ENCODE measurements around the gene IL36B. TPM values are rescaled to one million over a fixed set of nuclear protein-coding genes. Genes with fewer than 3 reads are reported as not detected.

Gene IL36B
- total RNA-seq, 2 donors from 2014 or later: not detected

DNA sequence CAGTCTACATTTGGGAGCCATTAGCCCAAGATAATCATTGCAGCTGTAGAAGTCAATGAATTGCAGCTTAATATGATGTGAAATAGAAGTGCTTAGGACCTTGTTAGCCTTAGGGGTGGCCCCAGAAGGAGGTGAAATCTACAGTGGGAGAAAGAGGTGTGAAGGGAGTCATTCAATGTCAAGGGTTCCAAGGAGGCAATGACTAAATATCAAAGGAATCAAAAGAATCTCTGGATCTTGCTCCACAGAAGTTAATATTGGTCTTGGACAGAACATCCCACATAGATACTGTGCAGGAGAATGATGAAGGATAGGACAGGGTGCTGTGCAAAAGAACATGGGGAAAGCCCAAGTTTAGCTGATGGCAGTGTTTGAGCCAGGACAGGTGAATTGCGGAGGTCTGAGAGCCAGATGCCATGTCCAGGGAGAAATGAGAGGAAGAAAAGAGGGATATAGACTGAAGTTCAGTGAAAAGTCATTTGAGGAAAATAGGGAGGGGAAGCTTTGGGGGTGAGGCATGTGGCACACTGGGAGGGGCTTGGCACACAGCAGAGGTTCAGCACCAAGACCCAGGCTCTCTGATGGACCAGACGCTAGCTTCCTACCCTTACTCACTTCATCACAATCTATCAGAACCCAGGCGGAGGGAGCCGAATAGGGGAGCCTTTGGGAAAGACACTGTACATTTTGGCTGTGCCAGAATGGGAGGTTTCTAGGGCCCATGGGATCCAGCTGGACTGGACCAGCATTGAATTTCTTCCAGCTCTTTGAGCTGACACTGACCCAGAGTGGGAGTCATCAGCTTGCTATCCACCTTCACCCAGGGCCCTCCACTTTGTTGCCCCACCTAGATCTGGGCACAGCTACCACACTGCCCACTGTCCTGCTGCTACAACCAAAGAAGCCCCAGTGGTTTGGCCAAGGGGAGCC lies 17.3 kb upstream of the IL36B start:
- Mint-ChIP-seq H3K27ac (no peak overlapping the region), H3K4me3 (no peak overlapping the region), H3K4me1 (ENCODE audit: low read depth) (peaks cover 6% of the 10 kb centered on the region), H3K36me3 (ENCODE audit: insufficient read depth in 2 of 2) (no peaks in the 10 kb centered on the region), H3K9me3 (peaks cover 0 to 6% of the 10 kb centered on the region in 2 donors), H3K27me3 (ENCODE audit: low read depth) (peaks cover 13% of the 10 kb centered on the region)
- no peak for DNase-seq
- no peak for ATAC-seq (replicated peaks in 1 of 2)

DNA sequence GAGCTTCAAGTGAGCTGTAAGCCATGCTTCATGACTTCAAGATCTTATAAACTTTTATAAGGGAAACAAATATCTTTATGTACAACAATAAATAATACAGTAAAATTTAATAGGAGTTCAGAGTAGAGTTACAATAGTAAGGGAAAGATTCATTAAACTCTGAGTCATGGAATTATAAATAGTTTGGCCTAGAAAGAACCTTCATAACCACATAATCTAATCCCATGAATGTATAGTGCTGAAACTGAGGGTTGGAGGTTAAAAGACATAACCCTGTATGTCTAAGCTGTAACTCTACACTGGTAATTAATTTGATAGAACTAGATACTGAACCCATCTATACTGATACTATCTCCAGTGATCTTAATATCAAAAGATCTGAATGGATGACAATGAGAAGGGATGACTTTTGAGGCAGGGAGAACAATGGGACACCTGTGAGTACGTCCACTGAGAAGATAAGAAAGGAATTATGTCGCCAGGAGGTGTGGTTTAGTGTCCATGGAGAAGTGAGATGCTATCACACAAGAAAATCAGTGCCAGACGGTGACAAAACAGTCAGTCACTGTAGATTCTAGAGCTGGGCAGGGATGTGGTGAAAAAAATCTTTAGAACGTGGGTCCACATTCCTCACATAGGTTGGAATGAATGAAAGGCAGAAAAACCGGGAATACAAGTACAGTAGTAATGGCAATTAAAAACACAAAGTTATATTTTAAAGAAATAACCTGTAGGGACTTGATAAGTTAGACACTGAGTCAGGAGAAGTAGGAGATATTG lies 16.2 kb upstream of the IL36B start:
- H3K27ac Mint-ChIP-seq: no peak overlapping the region
- no peak for ATAC-seq (replicated peaks in 1 of 2)
- peaks cover 13% of the 10 kb centered on the region for H3K27me3 Mint-ChIP-seq (ENCODE audit: low read depth)
- no peaks in the 10 kb centered on the region for H3K4me1 Mint-ChIP-seq (ENCODE audit: low read depth)
- H3K36me3 Mint-ChIP-seq (ENCODE audit: insufficient read depth in 2 of 2): no peaks in the 10 kb centered on the region
- peaks cover 0 to 6% of the 10 kb centered on the region in 2 donors for H3K9me3 Mint-ChIP-seq
- DNase-seq: no peak
- H3K4me3 Mint-ChIP-seq: no peak overlapping the region

DNA sequence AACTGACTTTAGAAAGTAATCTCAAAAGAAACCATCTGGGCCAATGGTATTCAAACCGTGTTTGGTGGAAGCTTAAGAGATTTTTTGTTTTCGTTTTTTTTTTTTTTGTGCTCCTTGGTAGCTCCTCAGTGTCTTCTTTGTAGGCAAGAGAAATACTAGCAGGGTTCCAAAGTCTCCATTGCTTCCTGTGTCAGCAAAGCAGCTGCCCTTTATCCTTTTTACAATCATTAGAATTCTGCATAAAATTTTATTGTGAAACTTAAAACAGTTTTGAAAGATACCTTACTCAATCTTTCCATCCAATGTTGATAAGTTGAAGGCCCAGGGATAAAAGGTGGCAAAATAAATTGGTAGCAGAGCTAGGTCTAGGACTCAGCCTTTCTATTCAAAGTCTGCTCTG lies 15.6 kb upstream of the IL36B start:
- Mint-ChIP-seq H3K4me3 (no peak overlapping the region), H3K9me3 (peaks cover 0 to 6% of the 10 kb centered on the region in 2 donors), H3K27me3 (ENCODE audit: low read depth) (peaks cover 13% of the 10 kb centered on the region), H3K27ac (no peak overlapping the region), H3K36me3 (ENCODE audit: insufficient read depth in 2 of 2) (no peaks in the 10 kb centered on the region), H3K4me1 (ENCODE audit: low read depth) (no peaks in the 10 kb centered on the region)
- ATAC-seq (replicated peaks in 1 of 2): no peak
- DNase-seq: no peak

DNA sequence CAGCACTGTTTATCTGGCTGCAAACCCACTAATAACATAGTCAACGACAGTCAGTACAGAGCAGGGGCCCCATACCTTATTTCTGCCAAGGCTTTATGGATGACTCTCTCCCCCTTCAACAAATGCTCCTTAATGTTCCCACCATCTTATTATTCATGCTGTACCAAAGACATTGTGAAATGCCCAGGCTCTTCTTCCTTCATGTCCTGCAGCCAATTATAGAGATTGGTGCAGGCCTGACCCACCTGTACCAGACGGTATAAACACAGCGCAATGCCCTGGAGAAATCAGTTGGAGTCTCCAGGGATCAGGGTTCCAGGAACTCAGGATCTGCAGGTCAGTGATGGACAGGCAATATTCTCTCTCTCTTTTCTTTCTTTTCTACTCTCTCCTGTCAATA lies 15.0 kb upstream of the IL36B start, which contains the start of gene IL1F10:
IL1F10 (plus strand) TSS at position 290 of the 400 bp plus-strand sequence. CDS start 4,769 bp downstream, outside the sequence.
- ATAC-seq (replicated peaks in 1 of 2) (no peak), DNase-seq (no peak)
- no peak within 1 kb of the TSS for H3K4me3 Mint-ChIP-seq
- H3K9me3 Mint-ChIP-seq: peaks cover 0 to 6% of the 10 kb centered on the region in 2 donors
- no peaks in the 10 kb centered on the region for H3K4me1 Mint-ChIP-seq (ENCODE audit: low read depth)
- no peak within 1 kb of the TSS for H3K27ac Mint-ChIP-seq
- peaks cover 13% of the 10 kb centered on the region for H3K27me3 Mint-ChIP-seq (ENCODE audit: low read depth)
- no peaks in the 10 kb centered on the region for H3K36me3 Mint-ChIP-seq (ENCODE audit: insufficient read depth in 2 of 2)

DNA sequence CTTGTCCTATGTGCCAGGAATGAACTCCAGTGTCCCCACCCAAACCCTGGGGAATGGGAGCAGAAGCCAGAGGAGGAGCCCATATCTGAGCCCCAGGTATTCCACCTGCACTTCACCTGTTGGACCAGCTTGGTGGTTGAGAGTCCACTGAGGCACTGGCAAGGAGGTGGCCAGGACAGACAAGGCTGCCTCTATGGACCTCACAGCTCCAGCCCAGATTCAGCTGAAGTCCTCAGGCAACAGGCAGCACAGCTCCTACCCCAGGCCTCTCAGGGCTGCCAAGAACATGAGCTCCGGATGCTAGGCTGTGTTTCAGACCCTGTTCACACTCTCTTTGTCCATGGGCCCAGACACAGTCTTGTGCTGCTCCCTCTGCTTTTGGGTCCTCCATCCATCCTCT lies 12.2 kb upstream of the IL36B start:
- ATAC-seq (replicated peaks in 1 of 2) (no peak), DNase-seq (no peak)
- Mint-ChIP-seq H3K27me3 (ENCODE audit: low read depth) (peaks cover 11% of the 10 kb centered on the region), H3K4me3 (no peak overlapping the region), H3K4me1 (ENCODE audit: low read depth) (no peaks in the 10 kb centered on the region), H3K27ac (no peak overlapping the region), H3K9me3 (peaks cover 0 to 6% of the 10 kb centered on the region in 2 donors), H3K36me3 (ENCODE audit: insufficient read depth in 2 of 2) (no peaks in the 10 kb centered on the region)

DNA sequence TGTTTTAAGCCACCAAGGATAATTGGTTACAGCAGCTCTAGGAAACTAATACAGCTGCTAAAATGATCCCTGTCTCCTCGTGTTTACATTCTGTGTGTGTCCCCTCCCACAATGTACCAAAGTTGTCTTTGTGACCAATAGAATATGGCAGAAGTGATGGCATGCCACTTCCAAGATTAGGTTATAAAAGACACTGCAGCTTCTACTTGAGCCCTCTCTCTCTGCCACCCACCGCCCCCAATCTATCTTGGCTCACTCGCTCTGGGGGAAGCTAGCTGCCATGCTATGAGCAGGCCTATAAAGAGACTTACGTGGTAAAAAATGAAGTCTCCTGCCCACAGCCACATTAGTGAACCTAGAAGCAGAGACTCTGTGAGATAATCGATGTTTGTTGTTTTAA lies 11.6 kb upstream of the IL36B start:
- DNase-seq: no peak
- no peaks in the 10 kb centered on the region for H3K36me3 Mint-ChIP-seq (ENCODE audit: insufficient read depth in 2 of 2)
- ATAC-seq (replicated peaks in 1 of 2): no peak
- H3K4me1 Mint-ChIP-seq (ENCODE audit: low read depth): no peaks in the 10 kb centered on the region
- H3K4me3 Mint-ChIP-seq: no peak overlapping the region
- H3K9me3 Mint-ChIP-seq: peaks cover 0 to 6% of the 10 kb centered on the region in 2 donors
- H3K27me3 Mint-ChIP-seq (ENCODE audit: low read depth): peaks cover 4% of the 10 kb centered on the region
- H3K27ac Mint-ChIP-seq: no peak overlapping the region

DNA sequence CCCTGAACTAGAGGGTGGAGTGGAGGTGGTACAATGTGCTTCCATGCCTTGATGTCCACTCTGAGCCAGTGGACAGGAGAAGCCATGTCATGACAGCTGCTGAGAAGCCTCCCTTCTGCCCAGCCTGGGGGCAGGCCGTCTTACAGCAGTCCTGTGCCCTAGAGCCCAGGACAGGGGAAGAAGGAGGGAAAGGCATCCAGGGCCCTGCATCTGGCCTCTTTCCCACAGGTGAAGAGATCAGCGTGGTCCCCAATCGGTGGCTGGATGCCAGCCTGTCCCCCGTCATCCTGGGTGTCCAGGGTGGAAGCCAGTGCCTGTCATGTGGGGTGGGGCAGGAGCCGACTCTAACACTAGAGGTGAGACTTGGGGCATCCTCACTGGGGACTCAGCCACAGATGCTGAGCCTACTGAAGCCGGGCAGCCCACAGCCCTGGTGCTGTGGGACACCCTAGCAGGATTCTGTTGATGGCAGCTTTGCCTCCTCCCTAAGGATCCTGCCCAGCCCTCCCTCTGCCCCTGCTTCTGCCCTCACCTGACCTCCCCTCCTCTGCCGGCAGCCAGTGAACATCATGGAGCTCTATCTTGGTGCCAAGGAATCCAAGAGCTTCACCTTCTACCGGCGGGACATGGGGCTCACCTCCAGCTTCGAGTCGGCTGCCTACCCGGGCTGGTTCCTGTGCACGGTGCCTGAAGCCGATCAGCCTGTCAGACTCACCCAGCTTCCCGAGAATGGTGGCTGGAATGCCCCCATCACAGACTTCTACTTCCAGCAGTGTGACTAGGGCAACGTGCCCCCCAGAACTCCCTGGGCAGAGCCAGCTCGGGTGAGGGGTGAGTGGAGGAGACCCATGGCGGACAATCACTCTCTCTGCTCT lies 9.5 kb upstream of the IL36B start:
- H3K4me1 Mint-ChIP-seq (ENCODE audit: low read depth): no peaks in the 10 kb centered on the region
- DNase-seq (no peak), ATAC-seq (replicated peaks in 1 of 2) (no peak)
- peaks cover 0 to 6% of the 10 kb centered on the region in 2 donors for H3K9me3 Mint-ChIP-seq
- H3K27ac Mint-ChIP-seq: no peak overlapping the region
- no peaks in the 10 kb centered on the region for H3K36me3 Mint-ChIP-seq (ENCODE audit: insufficient read depth in 2 of 2)
- H3K27me3 Mint-ChIP-seq (ENCODE audit: low read depth): no peaks in the 10 kb centered on the region
- H3K4me3 Mint-ChIP-seq: no peak overlapping the region

DNA sequence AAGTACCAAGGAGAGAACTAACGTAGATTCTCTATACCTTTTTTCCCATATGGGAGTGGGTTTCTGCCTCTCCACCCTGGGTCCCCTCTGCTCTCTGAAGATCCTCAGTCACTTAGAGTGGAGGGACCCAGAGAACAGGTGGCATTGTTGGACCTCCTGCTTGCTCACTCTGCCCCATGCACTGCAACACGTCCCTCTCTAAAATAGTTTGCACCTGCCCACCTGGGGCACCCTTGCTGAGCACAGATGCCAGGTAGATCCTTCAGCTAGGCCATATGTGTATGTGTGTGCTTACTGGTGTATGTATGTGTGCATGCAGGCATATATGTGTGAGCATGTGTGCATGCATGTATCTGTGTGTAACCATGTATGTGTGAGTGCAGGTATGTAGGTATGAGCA lies 8.6 kb upstream of the IL36B start:
- peaks cover 0 to 2% of the 10 kb centered on the region in 2 donors for H3K36me3 Mint-ChIP-seq (ENCODE audit: insufficient read depth in 2 of 2)
- H3K27ac Mint-ChIP-seq: no peak overlapping the region
- ATAC-seq (replicated peaks in 1 of 2) (no peak), DNase-seq (no peak)
- H3K4me3 Mint-ChIP-seq: no peak overlapping the region
- peaks cover 4% of the 10 kb centered on the region for H3K4me1 Mint-ChIP-seq (ENCODE audit: low read depth)
- peaks cover under 1 to 7% of the 10 kb centered on the region in 2 donors for H3K9me3 Mint-ChIP-seq
- H3K27me3 Mint-ChIP-seq (ENCODE audit: low read depth): no peaks in the 10 kb centered on the region

DNA sequence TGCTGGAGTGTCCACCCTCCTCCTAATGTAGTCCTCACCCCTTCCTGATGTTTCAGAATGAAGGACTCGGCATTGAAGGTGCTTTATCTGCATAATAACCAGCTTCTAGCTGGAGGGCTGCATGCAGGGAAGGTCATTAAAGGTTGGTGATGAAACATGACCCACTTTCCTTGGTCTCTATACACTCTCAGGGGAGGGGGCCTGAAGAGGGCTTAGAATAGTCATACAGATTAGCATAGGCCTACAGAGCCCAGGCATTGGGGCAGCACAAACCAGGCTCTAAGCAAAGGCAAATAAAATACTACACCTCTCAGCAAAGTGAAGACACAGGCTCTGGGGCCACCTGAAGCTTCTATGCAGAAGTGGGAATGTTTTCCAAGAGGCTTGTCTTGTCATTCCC lies 8.1 kb upstream of the IL36B start:
- Mint-ChIP-seq H3K4me1 (ENCODE audit: low read depth) (peaks cover 6% of the 10 kb centered on the region), H3K27ac (no peak overlapping the region), H3K9me3 (peaks cover 3 to 10% of the 10 kb centered on the region in 2 donors), H3K27me3 (ENCODE audit: low read depth) (no peaks in the 10 kb centered on the region), H3K36me3 (ENCODE audit: insufficient read depth in 2 of 2) (peaks cover 0 to 6% of the 10 kb centered on the region in 2 donors), H3K4me3 (no peak overlapping the region)
- ATAC-seq (replicated peaks in 1 of 2) (no peak), DNase-seq (no peak)

DNA sequence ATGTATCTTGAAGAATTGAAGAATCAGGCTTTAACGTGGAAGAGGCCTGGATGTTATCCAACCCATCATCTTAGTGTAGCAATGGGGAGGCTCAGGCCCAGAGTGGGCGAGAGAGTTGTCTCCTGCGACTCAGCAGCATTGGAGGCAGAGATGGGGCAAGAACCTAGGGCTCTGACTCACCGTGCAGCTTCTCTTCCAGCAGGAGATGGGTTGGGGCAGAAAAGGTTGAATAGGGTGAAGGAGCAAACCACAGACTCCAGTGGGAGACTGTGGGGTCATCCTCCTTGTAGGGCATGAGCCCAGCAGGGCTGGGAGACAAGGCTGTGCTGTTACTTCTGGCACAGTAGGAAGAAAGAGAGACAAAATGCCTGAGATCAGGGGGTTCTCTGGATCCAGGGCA lies 7.7 kb upstream of the IL36B start:
- H3K4me1 Mint-ChIP-seq (ENCODE audit: low read depth): peaks cover 6% of the 10 kb centered on the region
- peaks cover 7 to 12% of the 10 kb centered on the region in 2 donors for H3K9me3 Mint-ChIP-seq
- H3K4me3 Mint-ChIP-seq: no peak overlapping the region
- ATAC-seq (replicated peaks in 1 of 2) (no peak), DNase-seq (no peak)
- H3K36me3 Mint-ChIP-seq (ENCODE audit: insufficient read depth in 2 of 2): peaks cover 3 to 10% of the 10 kb centered on the region in 2 donors
- no peaks in the 10 kb centered on the region for H3K27me3 Mint-ChIP-seq (ENCODE audit: low read depth)
- H3K27ac Mint-ChIP-seq: no peak overlapping the region

DNA sequence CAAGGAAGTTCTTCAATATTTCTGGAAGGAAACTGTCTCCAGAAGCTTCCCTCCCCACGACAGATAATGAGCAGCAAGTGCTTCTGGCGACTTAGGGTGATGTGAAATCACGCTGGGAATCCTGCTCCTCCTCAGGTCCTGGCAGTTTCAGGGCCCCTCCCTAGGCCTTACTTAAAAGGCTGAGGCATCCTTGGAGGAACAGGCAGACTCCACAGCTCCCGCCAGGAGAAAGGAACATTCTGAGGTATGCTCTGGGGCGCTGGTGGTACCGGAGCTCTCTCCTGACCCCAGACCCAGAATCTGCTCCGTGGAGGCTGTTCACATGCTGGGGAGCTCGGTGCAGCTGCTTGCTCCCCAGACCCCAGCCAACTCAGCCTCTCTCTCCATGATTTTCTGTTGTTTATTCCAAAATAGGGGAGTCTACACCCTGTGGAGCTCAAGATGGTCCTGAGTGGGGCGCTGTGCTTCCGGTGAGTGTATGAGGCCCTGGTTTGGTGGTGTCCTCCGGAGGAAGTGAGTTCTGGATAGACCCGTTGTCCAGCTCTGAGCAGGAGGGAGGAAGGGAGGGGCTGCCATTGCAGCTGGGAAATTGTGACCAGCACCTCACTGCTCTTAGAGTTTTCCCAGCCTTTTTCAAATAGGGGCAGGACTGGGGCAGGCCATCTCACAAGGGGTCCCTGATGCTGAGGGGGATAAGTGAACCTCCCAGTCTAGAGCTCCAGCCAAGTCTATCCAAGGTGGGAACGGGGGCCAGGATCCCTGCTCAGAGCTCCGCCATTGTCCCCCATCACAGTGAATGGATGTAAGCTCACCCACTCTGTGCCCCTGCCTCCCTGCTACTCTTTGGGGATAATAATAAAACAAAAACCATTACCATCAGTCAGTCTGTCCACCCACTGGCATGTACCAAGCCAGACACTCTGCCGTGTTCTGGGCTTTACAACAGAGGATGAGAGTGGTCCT lies 6.6 kb upstream of the IL36B start, which contains the start of gene IL36RN:
IL36RN (plus strand) TSS at position 201 of the 963 bp plus-strand sequence; CDS start at position 442, 241 bp downstream.
- H3K4me1 Mint-ChIP-seq (ENCODE audit: low read depth): peaks cover 6% of the 10 kb centered on the region
- no peak for DNase-seq
- peaks cover 7 to 19% of the 10 kb centered on the region in 2 donors for H3K36me3 Mint-ChIP-seq (ENCODE audit: insufficient read depth in 2 of 2)
- ATAC-seq (replicated peaks in 1 of 2): no peak
- H3K27me3 Mint-ChIP-seq (ENCODE audit: low read depth): no peaks in the 10 kb centered on the region
- no peak within 1 kb of the TSS for H3K27ac Mint-ChIP-seq
- H3K9me3 Mint-ChIP-seq: peaks cover 13% of the 10 kb centered on the region in 2 donors
- no peak within 1 kb of the TSS for H3K4me3 Mint-ChIP-seq
